ENCODE results near the gene MYPOP. TPM values are rescaled to one million over a fixed set of nuclear protein-coding genes. Genes with fewer than 3 reads are reported as not detected.

Gene MYPOP
- total and polyA plus RNA-seq, 2 of the 13 experiments (the other 11 are each of a cell fraction or from before 2014, with no cell fraction given): 2.3 to 2.7 TPM

DNA sequence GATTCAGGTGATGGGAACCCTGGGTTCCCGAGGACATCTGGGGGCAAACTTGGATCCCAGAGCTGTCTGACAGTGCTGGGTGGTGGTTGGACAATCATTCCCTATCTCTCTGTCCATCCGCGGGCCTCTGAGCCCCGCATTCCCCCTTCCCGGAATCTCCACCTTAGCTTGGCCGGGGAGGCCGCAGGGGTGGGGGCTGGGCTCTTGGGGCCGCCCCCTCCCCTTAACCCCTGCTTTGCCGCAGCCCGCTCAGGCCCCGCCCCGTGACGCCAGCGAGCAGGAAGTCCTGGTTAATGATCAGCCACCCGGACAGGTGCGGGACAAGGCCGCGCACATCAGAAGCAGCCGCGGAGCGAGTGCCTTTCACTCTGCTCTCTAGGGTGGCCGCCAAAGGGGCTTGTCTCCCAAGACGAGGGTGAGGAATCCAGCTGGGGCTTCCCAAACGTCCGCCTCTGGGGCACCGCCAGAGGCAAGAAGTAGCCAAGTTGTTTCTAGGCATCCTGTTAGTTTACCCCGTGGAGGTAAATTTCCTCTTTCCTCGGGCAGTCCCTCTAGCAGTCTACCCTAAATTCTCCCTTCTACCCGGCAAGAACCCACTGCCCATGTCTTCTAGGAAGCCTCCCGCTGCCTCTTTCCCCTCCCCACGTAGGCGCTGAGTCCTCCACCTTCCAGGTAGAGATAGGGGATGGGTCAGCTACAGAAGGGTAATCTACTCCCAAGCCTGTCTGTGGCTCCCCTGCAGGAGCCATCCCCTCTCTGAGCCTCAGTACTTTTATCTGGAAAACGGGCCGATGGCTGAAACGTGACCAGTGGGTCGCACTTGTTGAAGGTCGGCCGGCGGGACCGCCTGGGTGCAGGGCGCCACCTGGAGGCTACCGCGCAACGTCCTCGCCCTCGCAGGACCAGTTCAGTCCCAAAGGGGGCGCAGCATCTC, 19.5 kb downstream of the MYPOP start (continued):
- TF ChIP-seq, protein P1, sequence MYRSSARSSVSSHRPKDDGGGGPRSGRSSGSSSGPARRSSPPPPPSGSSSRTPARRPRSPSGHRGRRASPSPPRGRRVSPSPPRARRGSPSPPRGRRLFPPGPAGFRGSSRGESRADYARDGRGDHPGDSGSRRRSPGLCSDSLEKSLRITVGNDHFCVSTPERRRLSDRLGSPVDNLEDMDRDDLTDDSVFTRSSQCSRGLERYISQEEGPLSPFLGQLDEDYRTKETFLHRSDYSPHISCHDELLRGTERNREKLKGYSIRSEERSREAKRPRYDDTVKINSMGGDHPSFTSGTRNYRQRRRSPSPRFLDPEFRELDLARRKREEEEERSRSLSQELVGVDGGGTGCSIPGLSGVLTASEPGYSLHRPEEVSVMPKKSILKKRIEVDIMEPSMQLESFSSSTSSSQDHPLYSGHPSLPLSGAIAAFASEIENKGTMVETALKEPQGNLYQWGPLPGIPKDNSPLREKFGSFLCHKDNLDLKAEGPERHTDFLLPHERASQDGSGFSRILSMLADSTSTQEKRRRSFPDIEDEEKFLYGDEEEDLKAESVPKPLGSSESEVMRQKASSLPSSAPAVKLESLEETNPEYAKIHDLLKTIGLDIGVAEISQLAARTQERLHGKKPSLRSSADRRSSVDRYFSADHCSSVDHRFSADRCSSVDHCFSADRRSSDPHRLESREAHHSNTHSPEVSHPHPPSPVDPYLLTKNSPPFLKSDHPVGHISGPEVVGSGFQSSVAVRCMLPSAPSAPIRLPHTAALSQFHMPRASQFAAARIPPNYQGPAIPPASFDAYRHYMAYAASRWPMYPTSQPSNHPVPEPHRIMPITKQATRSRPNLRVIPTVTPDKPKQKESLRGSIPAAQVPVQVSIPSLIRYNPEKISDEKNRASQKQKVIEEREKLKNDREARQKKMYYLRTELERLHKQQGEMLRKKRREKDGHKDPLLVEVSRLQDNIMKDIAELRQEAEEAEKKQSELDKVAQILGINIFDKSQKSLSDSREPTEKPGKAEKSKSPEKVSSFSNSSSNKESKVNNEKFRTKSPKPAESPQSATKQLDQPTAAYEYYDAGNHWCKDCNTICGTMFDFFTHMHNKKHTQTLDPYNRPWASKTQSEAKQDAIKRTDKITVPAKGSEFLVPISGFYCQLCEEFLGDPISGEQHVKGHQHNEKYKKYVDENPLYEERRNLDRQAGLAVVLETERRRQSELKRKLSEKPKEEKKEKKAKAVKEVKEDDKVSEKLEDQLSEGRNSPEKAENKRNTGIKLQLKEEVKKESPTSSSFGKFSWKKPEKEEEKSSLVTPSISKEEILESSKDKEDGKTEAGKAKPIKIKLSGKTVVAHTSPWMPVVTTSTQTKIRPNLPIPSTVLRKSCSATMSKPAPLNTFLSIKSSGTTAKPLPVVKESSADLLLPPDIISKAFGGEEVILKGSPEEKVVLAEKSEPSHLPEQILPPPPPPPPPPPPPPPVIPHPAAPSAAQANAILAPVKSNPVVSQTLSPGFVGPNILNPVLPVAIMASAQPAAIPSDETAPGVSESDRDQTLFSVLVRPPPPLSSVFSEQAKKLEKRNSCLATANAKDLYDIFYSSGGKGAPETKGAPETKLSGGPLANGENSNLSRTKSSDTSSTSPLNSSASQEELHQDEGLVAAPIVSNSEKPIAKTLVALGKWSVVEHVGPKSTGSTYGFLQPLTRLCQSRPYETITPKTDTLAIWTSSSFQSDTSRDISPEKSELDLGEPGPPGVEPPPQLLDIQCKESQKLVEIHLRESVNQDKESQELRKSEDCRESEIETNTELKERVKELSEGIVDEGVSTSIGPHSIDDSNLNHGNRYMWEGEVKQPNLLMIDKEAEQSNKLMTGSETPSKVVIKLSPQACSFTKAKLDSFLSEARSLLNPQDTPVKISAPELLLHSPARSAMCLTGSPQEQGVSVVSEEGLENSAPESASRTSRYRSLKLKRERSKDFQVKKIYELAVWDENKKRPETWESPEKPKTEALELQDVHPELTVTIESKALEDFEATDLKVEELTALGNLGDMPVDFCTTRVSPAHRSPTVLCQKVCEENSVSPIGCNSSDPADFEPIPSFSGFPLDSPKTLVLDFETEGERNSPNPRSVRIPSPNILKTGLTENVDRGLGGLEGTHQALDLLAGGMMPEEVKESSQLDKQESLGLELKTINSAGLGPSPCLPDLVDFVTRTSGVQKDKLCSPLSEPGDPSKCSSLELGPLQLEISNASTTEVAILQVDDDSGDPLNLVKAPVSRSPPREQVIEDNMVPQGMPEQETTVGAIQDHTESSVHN (CRISPR knock-in tag; IDR thresholded peaks at IDR 0.05): peak; percentile 99
- peak; percentile 94 for TF ChIP-seq ZNF3 (CRISPR knock-in tag; IDR thresholded peaks at IDR 0.05)
- TF ChIP-seq ZNF34 (CRISPR knock-in tag; IDR thresholded peaks at IDR 0.05; ENCODE audit: borderline replicate concordance): no peak
- TF ChIP-seq MIXL1 (CRISPR knock-in tag; IDR thresholded peaks at IDR 0.05): peak; percentile 76
- TF ChIP-seq HDAC2 (CRISPR knock-in tag; IDR thresholded peaks at IDR 0.05): peak; percentile 86
- peak in 1 of 2 experiments; percentile 84; a peak in 2 of 4 replicates for TF ChIP-seq EP300 (IDR thresholded peaks at IDR 0.05; ENCODE audit: low read depth in 2 of 2, low read length in 2 of 2)
- TF ChIP-seq EP300 (CRISPR knock-in tag; IDR thresholded peaks at IDR 0.05; ENCODE audit: borderline replicate concordance): peak; percentile 76; the same call in 1 of the 2 replicates
- peak; percentile 68 for TF ChIP-seq ZFY (CRISPR knock-in tag; IDR thresholded peaks at IDR 0.05)
- TF ChIP-seq NFKB2 (CRISPR knock-in tag; IDR thresholded peaks at IDR 0.05; ENCODE audit: borderline replicate concordance): peak; percentile 81; the same call in 1 of the 2 replicates
- TF ChIP-seq ZNF230 (CRISPR knock-in tag; IDR thresholded peaks at IDR 0.05): peak; percentile 78; the same call in 1 of the 2 replicates
- TF ChIP-seq, protein P2, sequence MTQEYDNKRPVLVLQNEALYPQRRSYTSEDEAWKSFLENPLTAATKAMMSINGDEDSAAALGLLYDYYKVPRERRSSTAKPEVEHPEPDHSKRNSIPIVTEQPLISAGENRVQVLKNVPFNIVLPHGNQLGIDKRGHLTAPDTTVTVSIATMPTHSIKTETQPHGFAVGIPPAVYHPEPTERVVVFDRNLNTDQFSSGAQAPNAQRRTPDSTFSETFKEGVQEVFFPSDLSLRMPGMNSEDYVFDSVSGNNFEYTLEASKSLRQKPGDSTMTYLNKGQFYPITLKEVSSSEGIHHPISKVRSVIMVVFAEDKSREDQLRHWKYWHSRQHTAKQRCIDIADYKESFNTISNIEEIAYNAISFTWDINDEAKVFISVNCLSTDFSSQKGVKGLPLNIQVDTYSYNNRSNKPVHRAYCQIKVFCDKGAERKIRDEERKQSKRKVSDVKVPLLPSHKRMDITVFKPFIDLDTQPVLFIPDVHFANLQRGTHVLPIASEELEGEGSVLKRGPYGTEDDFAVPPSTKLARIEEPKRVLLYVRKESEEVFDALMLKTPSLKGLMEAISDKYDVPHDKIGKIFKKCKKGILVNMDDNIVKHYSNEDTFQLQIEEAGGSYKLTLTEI (CRISPR knock-in tag; conservative IDR thresholded peaks at IDR 0.05): no peak
- TF ChIP-seq, protein P3, sequence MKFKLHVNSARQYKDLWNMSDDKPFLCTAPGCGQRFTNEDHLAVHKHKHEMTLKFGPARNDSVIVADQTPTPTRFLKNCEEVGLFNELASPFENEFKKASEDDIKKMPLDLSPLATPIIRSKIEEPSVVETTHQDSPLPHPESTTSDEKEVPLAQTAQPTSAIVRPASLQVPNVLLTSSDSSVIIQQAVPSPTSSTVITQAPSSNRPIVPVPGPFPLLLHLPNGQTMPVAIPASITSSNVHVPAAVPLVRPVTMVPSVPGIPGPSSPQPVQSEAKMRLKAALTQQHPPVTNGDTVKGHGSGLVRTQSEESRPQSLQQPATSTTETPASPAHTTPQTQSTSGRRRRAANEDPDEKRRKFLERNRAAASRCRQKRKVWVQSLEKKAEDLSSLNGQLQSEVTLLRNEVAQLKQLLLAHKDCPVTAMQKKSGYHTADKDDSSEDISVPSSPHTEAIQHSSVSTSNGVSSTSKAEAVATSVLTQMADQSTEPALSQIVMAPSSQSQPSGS (CRISPR knock-in tag; IDR thresholded peaks at IDR 0.05): peak; percentile 80
- peak; percentile 65; the same call in 1 of the 2 replicates for TF ChIP-seq ZZZ3 (CRISPR knock-in tag; IDR thresholded peaks at IDR 0.05; ENCODE audit: borderline replicate concordance)
- TF ChIP-seq ZBTB38 (CRISPR knock-in tag; IDR thresholded peaks at IDR 0.05): peak; percentile 31; the same call in 1 of the 2 replicates
- TF ChIP-seq MED8 (CRISPR knock-in tag; IDR thresholded peaks at IDR 0.05; ENCODE audit: insufficient replicate concordance): no peak
- TF ChIP-seq AKAP8 (CRISPR knock-in tag; IDR thresholded peaks at IDR 0.05): peak; percentile 76; the same call in 1 of the 2 replicates
